Measurements from ENCODE around the gene LDHA. TPM values are rescaled to one million over a fixed set of nuclear protein-coding genes. Genes with fewer than 3 reads are reported as not detected.

Gene LDHA
- total and polyA plus RNA-seq, 12 donors: 130 to 2,236 (median 448) TPM

DNA sequence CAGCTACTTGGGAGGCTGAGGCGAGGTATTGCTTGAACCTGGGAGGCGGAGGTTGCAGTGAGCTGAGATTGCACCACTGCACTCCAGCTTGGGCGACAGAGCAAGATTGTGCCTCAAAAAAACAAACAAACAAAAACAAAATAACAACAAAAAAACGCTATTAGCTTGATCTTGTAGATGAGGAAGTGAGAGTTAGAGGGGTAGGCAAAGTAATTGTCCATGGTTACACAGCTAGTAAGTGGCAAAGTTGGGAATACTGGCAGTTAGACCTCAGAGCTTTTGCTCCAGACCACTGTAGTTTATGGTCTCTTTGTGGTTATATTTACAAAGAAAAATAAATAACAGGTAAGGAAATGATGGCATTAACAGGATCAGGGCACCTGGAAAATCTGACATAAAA is 32.9 kb downstream of the LDHA start:
- Histone ChIP-seq H3K9me3 (replicated peaks in 1 of 3) (no peaks in the 10 kb centered on the region), H3K27me3 (no peaks in the 10 kb centered on the region), H3K4me3 (no peak overlapping the region), H3K36me3 (replicated peaks in 1 of 2) (no peaks in the 10 kb centered on the region), H3K4me1 (replicated peaks in 1 of 2) (no peaks in the 10 kb centered on the region), H3K27ac (no peak overlapping the region)
- no peak for DNase-seq
- no peak for TF ChIP-seq POLR2A (IDR thresholded peaks at IDR 0.05)
- TF ChIP-seq, protein P1, sequence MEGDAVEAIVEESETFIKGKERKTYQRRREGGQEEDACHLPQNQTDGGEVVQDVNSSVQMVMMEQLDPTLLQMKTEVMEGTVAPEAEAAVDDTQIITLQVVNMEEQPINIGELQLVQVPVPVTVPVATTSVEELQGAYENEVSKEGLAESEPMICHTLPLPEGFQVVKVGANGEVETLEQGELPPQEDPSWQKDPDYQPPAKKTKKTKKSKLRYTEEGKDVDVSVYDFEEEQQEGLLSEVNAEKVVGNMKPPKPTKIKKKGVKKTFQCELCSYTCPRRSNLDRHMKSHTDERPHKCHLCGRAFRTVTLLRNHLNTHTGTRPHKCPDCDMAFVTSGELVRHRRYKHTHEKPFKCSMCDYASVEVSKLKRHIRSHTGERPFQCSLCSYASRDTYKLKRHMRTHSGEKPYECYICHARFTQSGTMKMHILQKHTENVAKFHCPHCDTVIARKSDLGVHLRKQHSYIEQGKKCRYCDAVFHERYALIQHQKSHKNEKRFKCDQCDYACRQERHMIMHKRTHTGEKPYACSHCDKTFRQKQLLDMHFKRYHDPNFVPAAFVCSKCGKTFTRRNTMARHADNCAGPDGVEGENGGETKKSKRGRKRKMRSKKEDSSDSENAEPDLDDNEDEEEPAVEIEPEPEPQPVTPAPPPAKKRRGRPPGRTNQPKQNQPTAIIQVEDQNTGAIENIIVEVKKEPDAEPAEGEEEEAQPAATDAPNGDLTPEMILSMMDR (IDR thresholded peaks at IDR 0.05): no peak
- WGBS, 4 donors: 66 to 75% (median 72%) methylated on average over 4 of the region's 4 CpGs
- intact Hi-C loops (cut with DNase I): no loop called here

DNA sequence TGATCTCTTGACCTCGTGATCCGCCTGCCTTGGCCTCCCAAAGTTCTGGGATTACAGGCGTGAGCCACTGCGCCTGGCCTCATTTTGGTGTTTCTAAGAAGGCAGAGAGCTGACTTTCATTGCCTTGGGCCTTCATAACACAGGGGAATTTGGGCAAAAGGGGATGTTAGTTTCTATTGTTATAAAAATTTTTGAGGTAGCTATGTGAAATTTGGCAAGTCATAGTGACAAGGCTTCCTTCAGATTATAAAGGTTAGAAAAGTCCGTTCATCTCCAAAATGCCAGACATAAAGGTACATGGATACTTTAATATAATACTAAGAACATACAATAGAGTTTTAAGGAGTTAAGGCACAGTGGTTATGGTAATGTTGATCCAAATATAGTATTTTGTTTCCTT is 35.0 kb downstream of the LDHA start:
- Histone ChIP-seq H3K36me3 (replicated peaks in 1 of 2) (no peaks in the 10 kb centered on the region), H3K4me3 (no peak overlapping the region), H3K27ac (no peak overlapping the region), H3K9me3 (replicated peaks in 1 of 3) (no peaks in the 10 kb centered on the region), H3K4me1 (replicated peaks in 1 of 2) (no peaks in the 10 kb centered on the region), H3K27me3 (no peaks in the 10 kb centered on the region)
- no peak for DNase-seq
- intact Hi-C loops (cut with DNase I): no loop called here
- 78 to 90% (median 82%) methylated on average over 5 of the region's 5 CpGs for WGBS, 4 donors
- TF ChIP-seq POLR2A (IDR thresholded peaks at IDR 0.05): no peak
- TF ChIP-seq, protein P1 (IDR thresholded peaks at IDR 0.05): no peak

DNA sequence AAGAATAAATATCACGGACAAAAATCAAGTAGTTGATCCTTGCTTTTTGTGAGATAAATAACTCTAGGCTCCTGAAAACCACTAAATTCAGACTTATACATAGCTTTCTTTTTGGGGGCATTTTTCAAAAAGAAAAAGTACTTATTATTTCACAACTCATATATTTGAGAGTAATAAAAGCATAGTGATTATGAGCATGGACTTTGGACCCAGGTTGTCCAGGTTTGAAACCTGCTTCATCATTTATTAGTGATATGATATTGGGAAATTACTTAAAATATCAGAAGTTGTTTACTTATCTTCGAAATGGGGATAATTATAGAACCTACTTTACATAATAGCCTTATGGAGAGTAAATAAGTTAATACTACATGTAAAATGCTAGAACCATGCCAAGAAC is 44.3 kb downstream of the LDHA start:
- H3K9me3 ChIP-seq (replicated peaks in 1 of 3): no peaks in the 10 kb centered on the region
- H3K36me3 ChIP-seq (replicated peaks in 1 of 2): no peaks in the 10 kb centered on the region
- no peak overlapping the region for H3K4me3 ChIP-seq
- intact Hi-C loops (cut with DNase I): no loop called here
- H3K4me1 ChIP-seq (replicated peaks in 1 of 2): no peaks in the 10 kb centered on the region
- no peak for TF ChIP-seq POLR2A (IDR thresholded peaks at IDR 0.05)
- TF ChIP-seq, protein P1 (IDR thresholded peaks at IDR 0.05): no peak
- H3K27me3 ChIP-seq: no peaks in the 10 kb centered on the region
- no peak for DNase-seq
- WGBS, 4 donors: 70 to 87% (median 77%) methylated on average over 2 of the region's 2 CpGs
- no peak overlapping the region for H3K27ac ChIP-seq

DNA sequence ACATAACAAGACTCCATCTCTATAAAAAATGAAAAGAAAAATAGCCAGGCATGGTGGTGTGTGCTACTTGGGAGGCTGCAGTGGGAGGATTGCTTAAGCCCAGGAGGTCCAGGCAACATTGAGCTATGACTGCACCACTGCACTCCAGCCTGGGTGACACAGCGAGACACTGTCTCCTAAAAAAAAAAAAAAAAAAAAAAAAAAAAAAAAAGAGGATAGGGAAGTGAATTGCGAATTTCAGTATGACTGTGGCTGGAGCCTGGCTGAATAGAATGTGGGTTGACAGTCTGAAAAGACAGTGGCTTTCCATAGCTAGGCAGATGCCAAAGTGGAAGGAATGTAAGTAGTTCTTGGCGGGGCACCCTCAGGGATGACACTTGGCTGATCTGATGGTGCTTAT is 54.9 kb downstream of the LDHA start:
- no peak for TF ChIP-seq POLR2A (IDR thresholded peaks at IDR 0.05)
- TF ChIP-seq, protein P1 (IDR thresholded peaks at IDR 0.05): no peak
- Histone ChIP-seq H3K27ac (no peak overlapping the region), H3K4me1 (replicated peaks in 1 of 2) (no peaks in the 10 kb centered on the region), H3K27me3 (no peaks in the 10 kb centered on the region), H3K9me3 (replicated peaks in 1 of 3) (no peaks in the 10 kb centered on the region), H3K4me3 (no peak overlapping the region), H3K36me3 (replicated peaks in 1 of 2) (no peaks in the 10 kb centered on the region)
- 84 to 89% (median 86%) methylated on average over 3 of the region's 3 CpGs for WGBS, 4 donors
- no peak for DNase-seq
- intact Hi-C loops (cut with DNase I): no loop called here

Measured in adrenal gland (tissue), 12 donors.